ENCODE results near the gene IL1RL2.

IL1RL2 gene

GRCh38 chr2:102269200-102269524 is 82.3 kb downstream of the IL1RL2 start:
- no peak for DNase-seq

GRCh38 chr2:102271844-102272243 is 85.0 kb downstream of the IL1RL2 start:
- DNase-seq: no peak

GRCh38 chr2:102273619-102274211 is 86.9 kb downstream of the IL1RL2 start:
- DNase-seq: no peak

- DNase-seq: no peak
These were observed 89.9 kb downstream of the IL1RL2 start for GRCh38 chr2:102276549-102277201.

GRCh38 chr2:102277202-102277700 is 90.4 kb downstream of the IL1RL2 start:
- DNase-seq: no peak

- no peak for DNase-seq
These were observed 92.0 kb downstream of the IL1RL2 start for GRCh38 chr2:102278720-102279390.

DNA sequence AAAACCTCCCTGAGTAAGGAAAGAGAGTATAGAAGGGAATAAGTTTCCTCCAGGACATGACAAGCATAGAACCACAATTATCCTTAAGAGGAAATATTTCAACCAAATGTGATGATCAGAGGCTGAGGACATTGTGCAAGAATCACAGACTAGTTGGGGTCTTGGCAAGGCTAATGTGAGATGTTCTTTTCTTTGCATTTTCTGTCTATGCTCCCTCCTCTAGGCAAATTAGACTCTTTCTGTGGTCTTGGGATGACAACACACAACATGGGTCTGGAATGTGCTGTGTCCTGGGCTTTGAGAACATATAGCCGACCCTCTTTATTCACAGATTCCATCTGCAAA is 92.5 kb downstream of the IL1RL2 start:
- no peak for DNase-seq

DNA sequence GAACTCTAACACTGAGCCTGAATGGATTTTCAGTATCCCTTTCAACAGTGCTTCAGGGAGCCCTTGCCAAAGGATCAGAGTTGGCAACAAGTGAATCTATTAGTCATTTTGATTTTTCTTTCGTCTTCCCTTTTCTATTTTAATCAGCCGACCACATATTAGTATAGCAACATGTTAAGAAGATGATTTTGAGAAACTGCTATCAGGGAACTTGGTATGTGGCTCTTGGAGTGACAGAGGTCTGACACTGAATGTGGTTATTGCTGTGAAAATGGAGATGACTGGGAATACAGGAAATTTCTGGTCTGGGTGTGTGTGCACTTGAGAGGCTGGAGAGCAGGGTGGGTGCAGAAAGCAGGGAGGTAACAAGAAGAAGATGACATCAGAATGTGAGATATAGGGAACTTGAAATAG is 95.9 kb downstream of the IL1RL2 start:
- DNase-seq: no peak

- no peak for DNase-seq
These were observed 97.2 kb downstream of the IL1RL2 start for GRCh38 chr2:102283996-102284395.

DNA sequence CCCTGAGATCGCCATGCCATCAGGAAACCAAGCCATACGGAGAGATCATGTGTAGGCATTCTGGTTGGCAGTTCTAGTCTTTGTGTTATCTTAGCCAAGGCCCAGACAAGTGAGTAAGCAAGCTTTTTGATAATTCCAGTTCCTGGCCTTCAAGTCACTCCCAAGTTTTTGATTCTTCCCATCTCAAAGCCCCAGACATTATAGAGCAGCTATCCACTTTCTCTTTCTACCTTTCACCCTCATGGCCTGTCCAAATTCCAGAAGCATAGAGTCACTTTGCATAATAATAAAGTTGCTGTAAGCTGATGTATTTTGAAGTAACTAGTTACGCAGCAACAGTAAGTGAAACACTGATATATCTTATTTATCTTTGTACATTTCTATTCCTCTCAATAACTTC is 97.8 kb downstream of the IL1RL2 start:
- DNase-seq: no peak

DNA sequence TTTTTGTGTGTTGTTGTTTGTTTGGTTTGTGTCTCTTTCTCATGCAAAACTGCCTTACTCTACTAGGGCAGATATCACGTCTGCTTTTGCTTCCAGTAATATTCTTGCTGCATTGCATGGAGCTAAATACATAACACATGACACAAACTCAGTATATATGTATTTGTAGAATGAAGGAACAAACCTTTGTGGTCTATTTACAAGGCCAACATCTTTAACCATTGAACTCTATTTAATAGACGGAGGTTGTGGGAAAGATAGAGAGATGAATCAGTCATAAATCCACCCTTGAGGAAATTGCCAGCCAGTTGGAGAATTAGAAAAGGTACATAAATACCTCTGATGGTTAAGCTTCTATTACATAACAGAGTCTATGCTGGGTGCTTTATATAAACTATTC is 98.5 kb downstream of the IL1RL2 start:
- DNase-seq: no peak

DNA sequence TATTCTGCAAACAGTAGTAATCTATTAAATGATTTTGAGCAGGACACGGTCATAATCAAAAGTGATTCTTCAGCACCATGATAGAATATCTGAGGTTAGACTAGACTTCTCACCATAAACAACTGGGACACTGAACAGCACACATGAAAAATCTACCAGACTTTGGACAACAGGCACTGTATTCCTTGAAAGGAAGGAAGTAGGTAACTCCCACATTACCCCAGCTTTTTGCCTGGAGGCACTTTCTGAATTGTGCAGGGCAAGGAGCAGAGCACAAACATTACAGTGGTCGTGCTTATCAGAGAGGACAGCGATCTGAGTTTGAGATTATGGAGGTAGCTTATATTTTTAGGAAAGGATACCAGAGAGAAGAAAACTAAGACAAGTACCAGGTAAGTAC is 99.2 kb downstream of the IL1RL2 start:
- no peak for DNase-seq

DNA sequence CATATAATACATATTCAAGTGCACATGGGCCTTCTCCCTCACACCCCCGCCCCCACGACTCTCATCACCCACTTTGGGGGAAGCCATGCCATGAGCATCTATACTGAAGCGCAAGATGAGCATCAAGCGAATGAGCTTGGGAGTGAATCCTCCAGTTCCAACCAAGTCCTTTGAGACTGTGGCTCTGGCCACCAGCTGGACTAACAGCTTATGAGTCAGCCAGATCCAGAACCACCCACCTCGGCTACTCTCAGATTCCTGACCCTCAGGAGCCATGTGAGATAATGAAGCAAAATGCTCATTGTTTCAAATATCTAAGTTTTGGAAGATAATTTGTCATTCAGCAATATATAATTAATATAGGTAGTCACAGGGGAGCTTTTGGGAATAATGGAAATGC is 102.3 kb downstream of the IL1RL2 start:
- no peak for DNase-seq
